ENCODE data around the gene INO80.
"Not testable (repeated sequence)": the region's sequence is repeated elsewhere in the genome, so short reads cannot be mapped to it uniquely, and the experiment has no call there.

Gene INO80, protein sequence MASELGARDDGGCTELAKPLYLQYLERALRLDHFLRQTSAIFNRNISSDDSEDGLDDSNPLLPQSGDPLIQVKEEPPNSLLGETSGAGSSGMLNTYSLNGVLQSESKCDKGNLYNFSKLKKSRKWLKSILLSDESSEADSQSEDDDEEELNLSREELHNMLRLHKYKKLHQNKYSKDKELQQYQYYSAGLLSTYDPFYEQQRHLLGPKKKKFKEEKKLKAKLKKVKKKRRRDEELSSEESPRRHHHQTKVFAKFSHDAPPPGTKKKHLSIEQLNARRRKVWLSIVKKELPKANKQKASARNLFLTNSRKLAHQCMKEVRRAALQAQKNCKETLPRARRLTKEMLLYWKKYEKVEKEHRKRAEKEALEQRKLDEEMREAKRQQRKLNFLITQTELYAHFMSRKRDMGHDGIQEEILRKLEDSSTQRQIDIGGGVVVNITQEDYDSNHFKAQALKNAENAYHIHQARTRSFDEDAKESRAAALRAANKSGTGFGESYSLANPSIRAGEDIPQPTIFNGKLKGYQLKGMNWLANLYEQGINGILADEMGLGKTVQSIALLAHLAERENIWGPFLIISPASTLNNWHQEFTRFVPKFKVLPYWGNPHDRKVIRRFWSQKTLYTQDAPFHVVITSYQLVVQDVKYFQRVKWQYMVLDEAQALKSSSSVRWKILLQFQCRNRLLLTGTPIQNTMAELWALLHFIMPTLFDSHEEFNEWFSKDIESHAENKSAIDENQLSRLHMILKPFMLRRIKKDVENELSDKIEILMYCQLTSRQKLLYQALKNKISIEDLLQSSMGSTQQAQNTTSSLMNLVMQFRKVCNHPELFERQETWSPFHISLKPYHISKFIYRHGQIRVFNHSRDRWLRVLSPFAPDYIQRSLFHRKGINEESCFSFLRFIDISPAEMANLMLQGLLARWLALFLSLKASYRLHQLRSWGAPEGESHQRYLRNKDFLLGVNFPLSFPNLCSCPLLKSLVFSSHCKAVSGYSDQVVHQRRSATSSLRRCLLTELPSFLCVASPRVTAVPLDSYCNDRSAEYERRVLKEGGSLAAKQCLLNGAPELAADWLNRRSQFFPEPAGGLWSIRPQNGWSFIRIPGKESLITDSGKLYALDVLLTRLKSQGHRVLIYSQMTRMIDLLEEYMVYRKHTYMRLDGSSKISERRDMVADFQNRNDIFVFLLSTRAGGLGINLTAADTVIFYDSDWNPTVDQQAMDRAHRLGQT (N-terminal part only)

DNA sequence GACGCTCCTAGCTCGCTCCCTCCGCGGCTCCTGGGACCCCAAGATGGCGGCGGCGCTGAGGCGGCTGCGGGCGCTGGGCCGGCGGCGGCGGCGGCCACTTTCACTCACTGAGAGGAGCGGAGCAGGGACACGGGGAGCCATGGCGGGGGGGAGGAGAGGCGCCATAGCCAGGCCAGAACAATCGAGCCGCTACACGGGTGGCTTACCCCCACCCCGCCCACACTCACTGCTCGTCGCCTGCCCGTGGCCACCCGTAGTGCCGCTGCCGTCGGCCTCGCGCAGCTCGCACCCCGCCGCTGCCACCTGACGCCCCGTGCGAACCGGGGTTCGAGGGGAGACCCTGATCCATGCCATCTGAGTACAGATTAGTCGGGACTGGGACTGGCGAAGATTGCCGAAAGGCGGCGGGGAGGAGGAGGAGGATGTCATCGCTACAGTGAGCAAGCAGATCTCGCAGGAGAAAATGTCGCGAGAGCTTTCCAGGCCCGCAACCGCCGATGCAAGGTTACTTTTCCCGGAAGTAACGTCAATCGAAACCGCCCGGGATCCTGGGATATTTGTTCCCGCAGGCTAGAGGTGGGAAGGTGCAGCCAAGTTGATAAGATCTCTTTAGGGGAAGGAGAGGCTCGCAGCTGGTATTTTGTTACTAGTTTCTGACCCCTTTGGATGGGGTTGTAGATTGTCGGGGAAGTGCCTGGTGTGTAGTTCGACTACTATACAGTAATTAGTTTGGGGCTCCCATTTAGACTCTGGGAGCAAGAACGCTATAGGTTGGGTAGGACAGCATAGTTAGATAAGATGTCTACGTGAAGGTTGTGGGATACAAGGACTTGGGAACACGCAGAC, at the start of gene INO80:
TSS of gene INO80 (minus strand) at position 165 of the 846 bp plus-strand sequence. CDS start 19,970 bp downstream, outside the sequence.
- peak; percentile 97 for DNase-seq

DNA sequence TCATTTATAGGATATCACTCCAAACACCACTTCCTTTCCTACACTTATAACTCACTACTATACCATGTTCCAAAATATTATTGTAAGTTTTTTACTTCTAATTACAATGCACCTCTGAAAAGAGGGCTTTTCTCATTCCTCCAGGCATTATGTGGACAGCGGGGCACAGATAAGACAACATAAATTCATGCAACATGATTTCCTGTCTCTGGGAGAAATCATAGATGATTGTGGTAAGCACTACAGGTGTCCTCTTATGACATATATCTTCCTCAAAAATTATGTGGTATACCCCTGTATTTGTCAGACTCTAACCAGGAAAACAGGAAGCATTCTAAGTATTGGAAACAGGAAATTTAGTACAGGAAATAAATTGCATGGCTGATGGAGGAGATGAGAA, 45.7 kb upstream of the INO80 start:
- DNase-seq, result no peak

DNA sequence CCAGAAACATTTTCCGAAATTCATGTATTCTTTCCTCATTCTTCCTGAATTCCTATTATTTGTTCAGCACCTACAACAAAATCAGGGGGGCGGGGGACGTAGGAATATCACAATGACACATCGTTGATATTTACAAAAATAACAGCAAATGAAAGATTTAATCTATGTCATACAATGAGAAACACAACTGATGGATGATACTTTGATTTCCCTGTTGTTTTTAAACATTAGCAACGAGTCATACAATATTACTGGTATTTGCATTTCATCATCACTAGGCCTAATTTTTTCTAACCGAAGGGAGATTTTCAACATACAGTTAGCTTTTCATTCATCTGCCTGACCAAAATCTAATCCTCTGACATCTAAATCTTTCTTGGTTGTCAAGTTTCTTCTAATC, 45.3 kb upstream of the INO80 start:
- no peak for DNase-seq

DNA sequence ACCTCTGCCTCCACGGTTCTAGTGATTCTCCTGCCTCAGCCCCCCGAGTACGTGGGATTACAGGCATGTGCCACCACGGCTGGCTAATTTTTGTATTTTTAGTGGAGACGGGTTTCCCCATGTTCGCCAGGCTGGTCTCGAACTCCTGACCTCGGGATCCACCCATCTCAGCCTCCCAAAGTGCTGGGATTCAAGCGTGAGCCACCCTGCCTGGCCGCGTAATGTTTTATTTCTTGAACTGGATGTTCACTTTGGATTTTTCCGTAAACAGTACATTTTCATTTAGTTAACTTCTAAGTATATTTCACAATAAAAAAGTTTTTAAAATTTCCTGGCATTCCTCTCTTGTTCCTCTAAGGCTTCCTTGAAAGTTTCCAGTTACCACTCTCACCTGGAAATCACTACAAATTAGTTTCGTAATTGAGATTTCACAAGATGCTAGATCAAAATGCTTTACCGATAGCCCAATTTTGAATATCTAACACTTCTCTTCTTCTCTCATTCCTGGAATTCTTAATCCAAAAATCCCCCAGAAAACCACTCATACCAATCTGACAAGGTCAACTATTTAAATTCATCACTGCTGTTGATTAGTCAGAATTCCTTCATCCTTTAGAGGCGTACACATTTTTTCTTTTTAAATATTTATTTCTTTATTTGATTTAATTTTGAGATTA, 44.7 kb upstream of the INO80 start:
- no peak for DNase-seq

DNA sequence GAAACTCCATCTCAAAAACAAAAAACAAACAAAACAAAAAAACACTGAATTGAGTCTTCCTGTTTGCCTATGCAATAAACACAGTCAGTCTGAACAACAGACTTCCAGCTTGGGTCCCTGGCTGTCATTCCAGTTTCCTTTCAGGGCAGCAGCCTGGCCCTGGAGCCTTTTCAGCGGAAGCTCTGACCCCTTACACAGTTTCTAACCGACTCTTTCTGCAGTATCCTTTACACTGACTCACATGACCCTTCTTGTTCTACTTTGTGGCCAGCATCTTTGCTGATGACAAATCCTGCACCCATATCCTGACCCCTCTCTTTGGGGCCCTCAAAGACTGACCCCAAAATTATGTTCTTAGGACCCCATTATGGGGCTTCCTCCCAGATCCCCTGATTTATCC, 38.3 kb upstream of the INO80 start:
- DNase-seq, result no peak

DNA sequence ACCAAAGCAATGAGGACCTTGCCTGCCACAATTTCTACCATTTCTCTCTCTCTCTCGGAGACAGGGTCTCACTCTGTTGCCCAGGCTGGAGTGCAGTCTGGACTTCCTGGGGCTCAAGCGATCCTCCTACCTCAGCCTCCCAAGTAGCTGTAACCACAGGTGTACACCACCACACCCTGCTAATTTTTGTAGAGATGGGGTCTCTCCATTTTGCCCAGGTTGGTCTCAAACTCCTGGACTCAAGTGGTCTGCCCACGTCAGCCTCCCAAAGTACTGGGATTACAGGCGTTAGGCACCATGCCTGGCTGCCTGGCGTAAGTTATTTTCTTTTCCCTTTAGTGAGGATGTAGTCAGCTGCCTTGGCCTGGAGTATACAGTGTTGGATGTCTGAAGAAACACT, 37.7 kb upstream of the INO80 start:
- no peak for DNase-seq

DNA sequence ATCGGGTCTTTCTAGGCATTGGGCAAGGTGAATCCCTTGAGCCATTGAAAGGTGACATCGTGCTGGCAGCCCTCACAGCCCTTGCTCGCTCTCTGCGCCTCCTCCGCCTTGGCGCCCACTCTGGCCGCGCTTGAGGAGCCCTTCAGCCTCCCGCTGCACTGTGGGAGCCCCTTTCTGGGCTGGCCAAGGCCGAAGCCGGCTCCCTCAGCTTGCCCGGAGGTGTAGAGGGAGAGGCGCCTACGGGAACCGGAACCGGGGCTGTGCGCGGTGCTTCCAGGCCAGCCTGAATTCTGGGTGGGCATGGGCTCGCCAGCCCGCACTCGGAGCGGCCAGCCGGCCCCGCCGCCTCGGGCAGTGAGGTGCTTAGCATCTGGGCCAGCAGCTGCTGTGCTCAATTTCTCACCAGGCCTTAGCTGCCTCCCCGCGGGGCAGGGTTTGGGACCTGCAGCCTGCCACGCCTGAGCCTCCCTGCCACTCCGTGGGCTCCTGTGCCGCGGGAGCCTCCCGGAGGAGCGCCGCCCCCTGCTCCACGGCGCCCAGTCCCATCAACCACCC, 35.4 kb upstream of the INO80 start:
- DNase-seq, result no peak

DNA sequence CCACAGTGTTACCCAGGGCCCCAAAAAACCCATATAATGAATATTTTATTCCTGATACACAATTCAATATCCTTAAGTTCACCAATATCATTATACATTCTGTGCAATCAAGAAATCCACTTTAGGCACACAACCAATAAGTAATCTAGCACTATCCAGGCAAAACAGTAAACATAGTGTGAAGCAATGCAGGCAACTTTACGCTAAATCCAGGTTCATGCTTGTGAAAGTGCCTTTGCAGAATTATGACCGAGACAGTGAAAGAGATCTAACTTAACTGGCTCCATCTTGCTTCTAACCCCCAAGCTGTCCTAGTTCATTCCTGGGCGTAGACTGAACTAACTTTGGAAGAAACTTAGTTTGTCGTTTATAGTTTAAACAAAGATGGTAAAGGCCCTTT, 34.2 kb upstream of the INO80 start:
- DNase-seq, result no peak

DNA sequence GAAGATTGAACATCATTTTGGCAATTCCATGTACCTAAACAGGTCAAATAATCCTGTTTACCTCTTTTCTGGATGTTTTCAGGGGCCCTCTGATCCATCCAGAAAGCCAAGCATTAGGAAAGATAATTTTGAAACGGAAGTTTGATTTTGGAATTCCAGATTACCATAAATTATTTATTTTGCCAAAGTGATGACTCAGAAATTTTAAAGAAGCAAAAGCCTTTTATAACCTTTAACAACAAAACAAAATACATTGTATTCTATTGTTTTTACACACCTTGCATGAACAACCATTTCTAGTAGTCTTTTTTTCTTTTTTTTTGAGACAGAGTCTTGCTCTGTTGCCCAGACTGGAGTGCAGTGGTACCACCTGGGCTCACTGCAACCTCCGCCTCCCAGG, 32.0 kb upstream of the INO80 start:
- DNase-seq, result no peak

DNA sequence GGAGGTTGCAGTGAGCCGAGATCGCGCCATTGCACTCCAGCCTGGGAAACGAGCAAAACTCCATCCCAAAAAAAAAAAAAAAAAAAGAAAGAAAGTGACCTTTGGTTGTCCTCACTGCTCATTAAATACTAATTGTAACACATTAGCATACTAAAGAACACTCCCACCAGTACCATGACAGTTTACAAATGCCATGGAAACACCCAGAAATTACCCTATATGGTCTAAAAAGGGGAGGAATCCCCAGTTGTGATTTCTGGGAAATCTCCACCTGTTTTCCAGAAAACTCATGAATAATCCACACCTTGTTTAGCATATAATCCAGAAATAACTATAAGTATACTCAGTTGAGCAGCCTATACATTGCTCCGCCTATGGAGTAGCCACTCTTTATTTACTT, 23.5 kb upstream of the INO80 start:
- DNase-seq, result no peak

DNA sequence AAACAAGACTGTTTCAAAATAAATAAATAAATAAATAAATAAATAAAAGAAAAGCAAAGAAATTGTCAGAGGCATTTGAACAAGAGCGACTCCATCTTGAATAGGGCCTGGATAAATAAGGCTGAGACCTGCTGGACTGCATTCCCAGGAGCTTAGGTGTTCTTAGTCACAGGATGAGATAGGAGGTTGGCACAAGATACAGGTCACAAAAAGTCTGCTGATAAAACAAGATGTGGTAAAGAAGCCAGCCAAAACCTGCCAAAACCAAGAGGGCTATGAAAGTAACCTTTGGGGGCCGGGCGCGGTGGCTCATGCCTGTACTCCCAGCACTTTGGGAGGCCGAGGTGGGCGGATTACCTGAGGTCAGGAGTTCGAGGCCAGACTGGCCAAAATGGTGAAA, 23.0 kb upstream of the INO80 start:
- not testable (repeated sequence) for DNase-seq

DNA sequence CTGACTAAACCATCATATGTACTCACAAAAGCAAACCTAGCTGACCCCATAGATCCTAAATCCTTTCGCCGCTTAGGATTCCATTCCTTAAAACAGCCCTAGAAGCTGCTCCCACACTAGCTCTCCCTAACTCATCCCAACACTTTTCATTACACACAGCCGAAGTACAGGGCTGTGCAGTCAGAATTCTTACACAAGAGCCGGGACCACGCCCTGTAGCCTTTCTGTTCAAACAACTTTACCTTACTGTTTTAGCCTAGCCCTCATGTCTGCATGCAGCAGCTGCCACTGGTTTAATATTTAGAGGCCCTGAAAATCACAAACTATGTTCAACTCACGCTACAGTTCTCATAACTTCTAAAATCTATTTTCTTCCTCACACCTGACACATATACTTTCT, 19.5 kb upstream of the INO80 start:
- not testable (repeated sequence) for DNase-seq

DNA sequence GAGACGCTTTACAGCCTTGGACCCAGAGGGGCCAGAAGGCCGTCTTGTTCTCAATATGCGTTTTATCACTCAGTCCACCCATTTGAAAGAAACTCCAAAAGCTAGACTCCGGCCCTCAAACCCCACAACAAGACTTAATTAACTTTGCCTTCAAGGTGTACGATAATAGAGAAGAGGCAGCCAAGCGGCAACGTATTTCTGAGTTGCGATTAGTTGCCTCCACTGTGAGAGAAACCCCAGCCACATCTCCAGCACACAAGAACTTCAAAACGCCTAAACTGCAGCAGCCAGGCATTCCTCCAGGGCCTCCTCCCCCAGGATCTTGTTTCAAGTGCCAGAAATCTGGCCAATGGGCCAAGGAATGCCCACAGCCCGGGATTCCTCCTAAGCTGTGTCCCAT, 17.4 kb upstream of the INO80 start:
- no peak for DNase-seq

DNA sequence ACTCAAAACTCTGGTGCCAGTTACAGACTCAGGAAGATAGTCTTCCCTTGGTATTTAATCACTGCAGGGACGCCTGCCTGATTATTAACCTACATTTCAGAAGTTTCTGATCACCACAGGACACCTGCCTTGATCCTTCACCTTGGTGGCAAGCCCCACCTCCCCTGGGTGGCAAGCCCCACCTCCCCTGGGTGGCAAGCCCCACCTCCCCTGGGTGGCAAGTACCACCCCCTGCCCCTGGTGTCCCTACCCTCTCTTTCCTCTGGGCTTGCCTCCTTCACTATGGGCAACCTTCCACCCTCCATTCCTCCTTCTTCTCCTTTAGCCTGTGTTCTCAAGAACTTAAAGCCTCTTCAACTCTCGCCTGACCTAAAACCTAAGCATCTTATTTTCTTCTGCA, 16.0 kb upstream of the INO80 start:
- not testable (repeated sequence) for DNase-seq

DNA sequence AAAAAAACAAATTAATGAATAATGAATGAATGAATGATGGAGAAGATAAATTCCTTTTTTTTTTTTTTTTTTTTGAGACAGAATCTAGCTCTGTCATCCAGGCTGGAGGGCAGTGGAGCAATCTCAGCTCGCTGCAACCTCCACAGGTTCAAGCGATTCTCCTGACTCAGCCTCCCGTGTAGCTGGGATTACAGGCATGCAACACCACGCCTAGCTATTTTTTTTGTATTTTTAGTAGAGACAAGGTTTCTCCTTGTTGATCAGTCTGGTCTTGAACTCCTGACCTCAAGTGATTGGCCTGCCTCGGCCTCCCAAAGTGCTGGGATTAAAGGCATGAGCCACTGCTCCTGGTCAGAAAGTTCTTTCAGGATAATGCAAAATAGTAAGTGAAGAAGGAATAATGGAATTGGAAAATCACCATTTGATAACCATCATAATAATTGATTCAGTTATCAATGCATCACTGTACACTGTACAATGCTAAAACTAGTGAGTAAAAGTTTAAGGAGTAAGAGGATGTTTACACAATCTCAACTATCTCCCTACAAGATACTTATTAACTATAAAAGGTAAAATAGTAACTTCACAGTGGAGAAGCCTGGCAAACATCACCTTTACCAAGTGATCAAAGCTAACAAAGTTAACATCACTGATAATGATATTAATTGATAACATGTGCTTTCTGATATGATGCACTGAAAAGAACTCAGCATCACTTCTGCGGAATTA, 12.3 kb upstream of the INO80 start:
- no peak for DNase-seq

DNA sequence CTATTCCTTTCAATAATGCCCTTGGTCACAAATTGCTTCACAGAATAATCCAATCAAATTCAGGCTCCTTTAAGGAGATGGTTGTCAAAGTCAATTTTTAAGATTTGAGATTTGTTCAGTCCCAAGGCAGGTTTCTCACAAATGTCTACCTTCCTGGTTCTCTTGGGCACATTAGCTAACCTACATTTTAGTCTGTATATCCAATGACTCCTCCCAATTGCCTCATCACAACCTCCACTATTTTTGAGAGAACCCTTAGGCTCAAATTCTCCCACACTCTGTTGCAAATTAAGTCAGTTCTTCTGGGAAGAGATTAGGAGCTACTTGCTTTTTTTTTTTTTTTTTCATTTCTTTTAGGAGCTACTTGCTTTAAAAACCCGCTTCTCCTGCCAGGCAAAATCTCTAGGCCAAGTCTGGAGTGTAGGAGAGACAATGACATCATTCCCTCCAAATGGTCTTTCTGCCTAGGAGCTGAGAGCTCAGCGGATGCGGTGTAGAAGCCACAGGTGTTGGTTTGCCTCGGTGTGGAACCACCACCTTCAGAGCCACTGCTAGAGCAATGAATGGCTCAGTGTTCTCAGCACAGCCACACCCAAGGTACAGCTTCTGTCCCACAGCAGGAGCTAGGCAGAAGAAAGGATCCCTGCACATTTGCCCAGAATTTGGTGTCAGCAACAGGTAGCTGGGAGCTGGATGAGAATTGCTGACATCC, 10.0 kb upstream of the INO80 start:
- no peak for DNase-seq

DNA sequence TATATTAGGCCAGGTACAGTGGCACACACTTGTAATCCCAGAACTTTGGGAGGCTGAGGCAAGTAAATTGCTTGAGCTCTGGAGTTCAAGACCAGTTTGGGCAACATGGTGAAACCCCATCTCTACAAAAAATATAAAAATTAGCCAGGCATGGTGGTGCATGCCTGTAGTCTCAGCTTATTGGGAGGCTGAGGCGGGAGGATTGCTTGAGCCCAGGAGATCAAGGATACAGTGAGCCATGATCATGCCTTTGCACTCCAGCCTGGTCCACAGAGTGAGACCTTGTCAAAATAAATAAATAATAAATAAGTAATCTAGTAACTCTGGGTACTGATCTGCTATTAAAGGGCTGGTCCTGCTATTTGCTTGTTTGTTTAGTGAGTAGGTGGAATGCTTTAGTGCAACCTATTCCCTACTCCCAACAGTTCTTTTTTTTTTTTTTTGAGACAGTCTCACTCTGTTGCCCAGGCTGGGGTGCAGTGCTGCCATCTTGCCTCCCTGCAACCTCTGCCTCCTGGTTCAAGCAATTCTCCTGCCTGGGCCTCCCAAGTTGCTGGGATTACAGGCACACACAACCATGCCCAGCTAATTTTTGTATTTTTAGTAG, 9.1 kb upstream of the INO80 start:
- no peak for DNase-seq

DNA sequence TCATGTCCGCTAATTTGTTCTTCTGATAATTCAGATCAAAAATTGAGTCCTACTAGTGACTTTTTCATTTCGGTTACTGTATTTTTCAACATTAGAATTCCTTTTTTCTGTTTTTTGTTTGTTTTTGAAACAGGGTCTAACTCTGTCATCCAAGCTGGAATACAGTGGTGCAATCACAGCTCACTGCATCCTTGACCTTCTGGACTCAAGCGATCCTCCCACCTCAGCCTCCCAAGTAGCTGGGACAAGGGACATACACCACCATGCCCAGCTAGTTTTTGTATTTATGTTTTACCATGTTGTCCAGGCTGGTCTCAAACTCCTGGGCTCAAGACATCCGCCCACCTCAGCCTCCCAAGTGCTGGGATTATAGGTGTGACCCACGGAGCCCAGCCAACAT, 8.0 kb upstream of the INO80 start:
- DNase-seq, result no peak

DNA sequence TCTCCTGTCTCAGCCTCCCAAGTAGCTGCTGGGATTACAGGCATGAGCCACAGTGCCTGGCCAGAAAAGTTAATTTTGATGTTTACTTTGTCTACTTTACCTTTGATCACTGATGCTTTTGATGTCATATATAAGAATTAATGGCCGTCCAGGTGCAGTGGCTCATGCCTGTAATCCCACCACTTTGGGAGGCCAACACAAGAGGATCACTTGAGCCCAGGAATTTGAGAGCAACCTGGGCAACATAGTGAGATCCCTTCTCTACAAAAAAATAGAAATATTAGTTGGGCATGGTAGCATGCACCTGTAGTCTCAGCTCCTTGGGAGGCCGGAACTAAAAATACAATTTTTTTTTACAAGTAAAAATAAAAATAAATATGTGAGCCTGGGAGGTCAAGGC, 6.8 kb upstream of the INO80 start:
- DNase-seq, result no peak

DNA sequence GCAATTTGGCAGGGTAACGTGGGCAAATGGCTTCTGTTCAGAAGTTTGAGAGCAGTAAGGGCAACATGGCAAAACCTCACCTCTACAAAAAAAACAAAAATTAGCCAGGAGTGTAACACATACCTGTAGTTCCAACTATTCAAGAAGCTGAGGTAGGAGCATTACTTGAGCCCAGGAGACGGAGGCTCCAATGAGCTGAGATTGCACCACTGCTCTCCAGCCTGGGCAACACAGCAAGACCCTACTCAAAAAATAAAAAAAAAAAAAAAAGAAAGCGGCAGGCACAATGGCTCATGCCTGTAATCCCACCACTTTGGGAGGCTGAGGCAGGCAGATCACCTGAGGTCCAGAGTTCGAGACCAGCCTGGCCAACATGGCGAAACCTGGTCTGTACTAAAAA, 5.9 kb upstream of the INO80 start:
- DNase-seq, result no peak

All from CD4-positive, alpha-beta T cell treated with Interleukin-21 for 1 hour (primary cell).